Measurements from ENCODE around the gene TRPC4.
"Not testable (repeated sequence)": the region's sequence is repeated elsewhere in the genome, so short reads cannot be mapped to it uniquely, and the experiment has no call there.

Gene TRPC4

GRCh38 chr13:37597477-37598025 lies 272.0 kb downstream of the TRPC4 start:
- no peak for DNase-seq

- DNase-seq, result no peak
Measured at GRCh38 chr13:37596805-37597204, 272.8 kb downstream of the TRPC4 start.

GRCh38 chr13:37595162-37595561 lies 274.4 kb downstream of the TRPC4 start:
- DNase-seq, result no peak

GRCh38 chr13:37594550-37594949 lies 275.0 kb downstream of the TRPC4 start:
- DNase-seq, result no peak

- not testable (repeated sequence) for DNase-seq
Measured at GRCh38 chr13:37589381-37589780, 280.2 kb downstream of the TRPC4 start.

GRCh38 chr13:37587236-37587635 lies 282.3 kb downstream of the TRPC4 start:
- no peak for DNase-seq

Measured in inflammatory macrophage (primary cell).